MM.1S (cell line): ENCODE results near the gene ABHD16B.

ENCODE experiments used
- DNase-seq: peaks from one replicate; pipeline ENCODE4 v3.0.0-alpha.2; 2015
- H2AFZ ChIP-seq: fragments of 300-600 bp; sonication (generic); 2 replicates; pipeline ENCODE4 v1.6.0; 2016; ENCODE audit warnings: antibody characterized with exemption, low read length
- H3F3A ChIP-seq: fragments of 300-600 bp; sonication (generic); 2 replicates; pipeline ENCODE4 v1.6.1; 2016; ENCODE audit warnings: mild to moderate bottlenecking, antibody characterized with exemption, low read length, moderate library complexity, mixed read lengths; ENCODE audit not compliant: insufficient read depth
- H3K27ac ChIP-seq: fragments of 300-600 bp; sonication (generic); 2 replicates; pipeline ENCODE4 v1.5.1; 2016; ENCODE audit warnings: mild to moderate bottlenecking, low read length
- H3K27me3 ChIP-seq: fragments of 300-600 bp; sonication (generic); replicated peaks from 2 replicates; pipeline ENCODE4 v1.6.0; 2016; ENCODE audit warnings: low read length; ENCODE audit not compliant: insufficient read depth
- H3K36me3 ChIP-seq: fragments of 300-600 bp; sonication (generic); replicated peaks from 2 replicates; pipeline ENCODE4 v1.6.1; 2016; ENCODE audit warnings: mild to moderate bottlenecking, low read length, mixed read lengths; ENCODE audit not compliant: insufficient read depth
- H3K4me1 ChIP-seq: fragments of 300-600 bp; sonication (generic); 2 replicates; pipeline ENCODE4 v1.6.1; 2016; ENCODE audit warnings: low read length, mixed read lengths
- H3K4me2 ChIP-seq: fragments of 300-600 bp; sonication (generic); 2 replicates; pipeline ENCODE4 v1.6.0; 2016; ENCODE audit warnings: low read depth, low read length
- H3K4me3 ChIP-seq: fragments of 300-600 bp; sonication (generic); 2 replicates; pipeline ENCODE4 v1.5.1; 2016; ENCODE audit warnings: low read length, mixed read lengths
- H3K79me2 ChIP-seq: fragments of 300-600 bp; sonication (generic); 2 replicates; pipeline ENCODE4 v1.6.1; 2016; ENCODE audit warnings: mixed run types, low read length, mixed read lengths
- H3K9ac ChIP-seq: fragments of 300-600 bp; sonication (generic); 2 replicates; pipeline ENCODE4 v1.6.1; 2016; ENCODE audit warnings: low read length, mixed read lengths
- H3K9me2 ChIP-seq: fragments of 300-600 bp; sonication (generic); replicated peaks from 2 replicates; pipeline ENCODE4 v1.6.1; 2016; ENCODE audit warnings: mild to moderate bottlenecking, low read length, mixed read lengths; ENCODE audit not compliant: insufficient read depth
- H3K9me3 ChIP-seq: fragments of 300-600 bp; sonication (generic); replicated peaks from 2 replicates; pipeline ENCODE4 v1.6.1; 2016; ENCODE audit warnings: mild to moderate bottlenecking, low read length, mixed read lengths; ENCODE audit not compliant: insufficient read depth
- H4K20me1 ChIP-seq: fragments of 300-600 bp; sonication (generic); 2 replicates; pipeline ENCODE4 v1.6.1; 2016; ENCODE audit warnings: mild to moderate bottlenecking, low read length, moderate library complexity, mixed read lengths; ENCODE audit not compliant: insufficient read depth
- CTCF ChIP-seq: fragments of 300-600 bp; sonication (generic); IDR thresholded peaks from 2 replicates; pipeline ENCODE4 v1.5.1; 2016; ENCODE audit warnings: antibody characterized with exemption, low read length, mixed read lengths
- EZH2 ChIP-seq: fragments of 300-600 bp; sonication (generic); optimal IDR thresholded peaks from 2 replicates; pipeline ENCODE3; 2017; ENCODE audit warnings: low read depth, mild to moderate bottlenecking, antibody characterized with exemption, low read length, mixed read lengths
- EZH2phosphoT487 ChIP-seq: fragments of 300-600 bp; sonication (generic); IDR thresholded peaks from 2 replicates; pipeline ENCODE4 v1.6.1; 2018; ENCODE audit warnings: antibody characterized with exemption, low read length

The ABHD16B gene

GRCh38 chr20:63883201-63883593, 21.9 kb downstream of the ABHD16B start:
- no peaks in the 10 kb centered on the region for H3K36me3 ChIP-seq
- H3F3A ChIP-seq, result no peaks in the 10 kb centered on the region
- H3K9me3 ChIP-seq, result no peaks in the 10 kb centered on the region
- no peaks in the 10 kb centered on the region for H3K4me1 ChIP-seq
- H3K27me3 ChIP-seq, result no peaks in the 10 kb centered on the region
- no peaks in the 10 kb centered on the region for H3K9me2 ChIP-seq
- no peak overlapping the region for H3K27ac ChIP-seq
- no peak for TF ChIP-seq EZH2phosphoT487
- no peak for TF ChIP-seq CTCF
- no peak for TF ChIP-seq EZH2
- no peak for DNase-seq
- H3K9ac ChIP-seq, result no peak overlapping the region
- H3K4me2 ChIP-seq, result no peak overlapping the region
- no peak overlapping the region for H2AFZ ChIP-seq
- H3K79me2 ChIP-seq, result peaks cover 3% of the 10 kb centered on the region
- H4K20me1 ChIP-seq, result no peaks in the 10 kb centered on the region
- no peak overlapping the region for H3K4me3 ChIP-seq

GRCh38 chr20:63884506-63885263, 23.4 kb downstream of the ABHD16B start:
- H3K79me2 ChIP-seq, result no peaks in the 10 kb centered on the region
- TF ChIP-seq CTCF, result no peak
- TF ChIP-seq EZH2, result no peak
- no peak for DNase-seq

GRCh38 chr20:63885264-63886053, 24.2 kb downstream of the ABHD16B start:
- H3K27ac ChIP-seq, result no peak overlapping the region
- no peaks in the 10 kb centered on the region for H3K4me1 ChIP-seq
- H3K79me2 ChIP-seq, result no peaks in the 10 kb centered on the region
- H3K9ac ChIP-seq, result no peak overlapping the region
- no peak overlapping the region for H3K4me2 ChIP-seq
- no peaks in the 10 kb centered on the region for H3K27me3 ChIP-seq
- H3K4me3 ChIP-seq, result no peak overlapping the region
- H4K20me1 ChIP-seq, result no peaks in the 10 kb centered on the region
- no peaks in the 10 kb centered on the region for H3F3A ChIP-seq
- H2AFZ ChIP-seq, result no peak overlapping the region
- no peak for DNase-seq
- no peaks in the 10 kb centered on the region for H3K9me3 ChIP-seq
- H3K9me2 ChIP-seq, result no peaks in the 10 kb centered on the region
- TF ChIP-seq EZH2 (no peak), EZH2phosphoT487 (no peak), CTCF (no peak)
- no peaks in the 10 kb centered on the region for H3K36me3 ChIP-seq

More at GRCh38 chr20:63884506-63885263, 23.4 kb downstream of the ABHD16B start:
- Histone ChIP-seq H3K9ac (no peak overlapping the region), H3K4me1 (no peaks in the 10 kb centered on the region), H3K4me2 (no peak overlapping the region), H3K27me3 (no peaks in the 10 kb centered on the region), H4K20me1 (no peaks in the 10 kb centered on the region), H3K27ac (no peak overlapping the region), H2AFZ (no peak overlapping the region), H3K36me3 (no peaks in the 10 kb centered on the region), H3F3A (no peaks in the 10 kb centered on the region), H3K9me2 (no peaks in the 10 kb centered on the region), H3K4me3 (no peak overlapping the region), H3K9me3 (no peaks in the 10 kb centered on the region)
